ENCODE data around the gene KAT2A.

- no peak for TF ChIP-seq POLR2A (IDR thresholded peaks at IDR 0.05; ENCODE audit: low read depth, low read length)
- no peak for TF ChIP-seq PAX5 (IDR thresholded peaks at IDR 0.05; ENCODE audit: insufficient read depth, low read length, severe bottlenecking)
Observed at GRCh38 chr17:42113293-42114069, 7.7 kb downstream of the KAT2A start.
